A549 (cell line): Measurements from ENCODE around the gene SDC4. TPM values are rescaled to one million over a fixed set of nuclear protein-coding genes. Genes with fewer than 3 reads are reported as not detected.

Experiments used
- ATAC-seq, 2 experiments: fragments of 200-7000 bp in 1 of 2; fragments of >200 bp in 1 of 2; cut with Nextera tagmentation in 1 of 2; cut with Tn5 transposase in 1 of 2; 3 replicates each; pipeline versions ENCODE4 v1.8.0 to v1.9.1; 2018 to 2020; ENCODE audit warnings: mild to moderate bottlenecking in 1 of 2, moderate library complexity in 1 of 2
- CTCF ChIA-PET: fragments of 300-600 bp; sonication (Branson Sonifier 250); formaldehyde crosslinking; extraction: SDS; loops from one replicate; lab custom pipeline; 2021; ENCODE audit warnings: antibody characterized with exemption, inconsistent platforms; lab: Yijun Ruan, JAX
- POLR2A ChIA-PET: fragments of 350-600 bp; formaldehyde crosslinking; extraction: SDS; loops from one replicate; lab custom pipeline; 2021; ENCODE audit warnings: antibody characterized with exemption, inconsistent platforms; lab: Yijun Ruan, JAX
- DNase-seq, 2 experiments: peaks; one replicate each; pipeline versions ENCODE4 v3.0.0 to v3.0.0-alpha.2; 2011 to 2016; ENCODE audit warnings: low read depth in 1 of 2, low spot score in 1 of 2
- FAIRE-seq: peaks from 2 replicates; lab custom pipeline; 2011; peaks lifted over from hg19 to GRCh38; lab: Jason Lieb, UNC
- H3K27ac ChIP-seq, 2 experiments: fragments of >200 bp; sonication (Bioruptor Twin); formaldehyde crosslinking; 3 replicates each; pipeline ENCODE4 v1.5.1; 2016 to 2017
- H3K4me1 ChIP-seq: fragments of >200 bp; sonication (Bioruptor Twin); formaldehyde crosslinking; 3 replicates; pipeline ENCODE4 v1.6.1; 2016
- H3K4me2 ChIP-seq: fragments of >200 bp; sonication (Bioruptor Twin); formaldehyde crosslinking; 3 replicates; pipeline ENCODE4 v1.6.1; 2016
- H3K4me3 ChIP-seq: fragments of >200 bp; sonication (Bioruptor Twin); formaldehyde crosslinking; 3 replicates; pipeline ENCODE4 v1.5.1; 2016
- H3K9me3 ChIP-seq: fragments of >200 bp; sonication (Bioruptor Twin); formaldehyde crosslinking; 3 replicates; pipeline ENCODE4 v1.6.1; 2016
- BHLHE40 ChIP-seq: IDR thresholded peaks from 2 replicates; pipeline ENCODE4 v1.6.1; 2012; ENCODE audit warnings: low read depth, low read length, inconsistent platforms
- CHD2 ChIP-seq: fragments of 150-350 bp; IDR thresholded peaks from 2 replicates; pipeline ENCODE4 v1.6.1; 2014; ENCODE audit warnings: low read length; ENCODE audit not compliant: partially characterized antibody
- E2F6 ChIP-seq: IDR thresholded peaks from 2 replicates; pipeline ENCODE4 v1.6.1; 2012; ENCODE audit warnings: low read depth, borderline replicate concordance
- EHF ChIP-seq: fragments of 250-450 bp; sonication (Bioruptor Pico); IDR thresholded peaks from 2 replicates; pipeline ENCODE4 v1.5.0; 2020; ENCODE audit warnings: mild to moderate bottlenecking
- FOSB ChIP-seq: fragments of 250-450 bp; sonication (Bioruptor Pico); IDR thresholded peaks from 2 replicates; pipeline ENCODE4 v1.5.0; 2020; ENCODE audit warnings: mild to moderate bottlenecking, moderate library complexity
- FOSL2 ChIP-seq, 2 experiments: fragments of 450-650 bp in 1 of 2; fragments of >200 bp in 1 of 2; sonication (Bioruptor Twin) in 1 of 2; formaldehyde crosslinking; IDR thresholded peaks; 2 replicates each; pipeline versions ENCODE4 v1.5.0 to v1.6.1; 2016 to 2020; ENCODE audit warnings: mild to moderate bottlenecking in 1 of 2, moderate library complexity in 1 of 2
- HDAC2 ChIP-seq: fragments of 200-600 bp; sonication (generic); IDR thresholded peaks from 2 replicates; pipeline ENCODE4 v1.6.1; 2016
- HMGXB4 ChIP-seq: fragments of 250-450 bp; sonication (Bioruptor Pico); IDR thresholded peaks from 2 replicates; pipeline ENCODE4 v1.5.0; 2021; ENCODE audit warnings: mild to moderate bottlenecking, moderate library complexity, borderline replicate concordance
- HOXA7 ChIP-seq: fragments of 250-450 bp; sonication (Bioruptor Pico); IDR thresholded peaks from 2 replicates; pipeline ENCODE4 v1.5.0; 2020; ENCODE audit warnings: mild to moderate bottlenecking, moderate library complexity
- HOXB5 ChIP-seq: fragments of 250-450 bp; sonication (Bioruptor Pico); IDR thresholded peaks from 2 replicates; pipeline ENCODE4 v1.5.0; 2020; ENCODE audit warnings: mild to moderate bottlenecking, moderate library complexity
- JUN ChIP-seq, 2 experiments: fragments of >200 bp; sonication (Bioruptor Twin); formaldehyde crosslinking; IDR thresholded peaks; 2 replicates in 1 of 2; 3 replicates in 1 of 2; pipeline ENCODE4 v1.6.1; 2016 to 2017
- KDM5A ChIP-seq: fragments of 200-600 bp; sonication (generic); IDR thresholded peaks from 2 replicates; pipeline ENCODE4 v1.6.1; 2016; ENCODE audit warnings: antibody characterized with exemption, mild to moderate bottlenecking
- MAZ ChIP-seq: fragments of 150-350 bp; IDR thresholded peaks from 2 replicates; pipeline ENCODE4 v1.6.1; 2014; ENCODE audit warnings: antibody characterized with exemption, low read depth, low read length, borderline replicate concordance
- MYC ChIP-seq: IDR thresholded peaks from 2 replicates; pipeline ENCODE4 v1.6.1; 2012; ENCODE audit warnings: mild to moderate bottlenecking, inconsistent platforms, low read length, improper control_type of control experiment, borderline replicate concordance
- NFE2L2 ChIP-seq: fragments of 150-350 bp; conservative IDR thresholded peaks from 2 replicates; pipeline ENCODE4 v1.6.1; 2014; ENCODE audit warnings: low read length
- NR3C1 ChIP-seq: fragments of >200 bp; sonication (Bioruptor Twin); formaldehyde crosslinking; IDR thresholded peaks from 3 replicates; pipeline ENCODE4 v1.6.1; 2017
- PHF8 ChIP-seq: fragments of 200-600 bp; sonication (generic); IDR thresholded peaks from 2 replicates; pipeline ENCODE4 v1.6.1; 2016; ENCODE audit warnings: low read depth, mild to moderate bottlenecking, antibody characterized with exemption, moderate library complexity, borderline replicate concordance
- POLR2A ChIP-seq: IDR thresholded peaks from 2 replicates; pipeline ENCODE4 v1.6.1; 2012; ENCODE audit warnings: mild to moderate bottlenecking, low read length
- RCOR1 ChIP-seq: fragments of 150-350 bp; IDR thresholded peaks from 2 replicates; pipeline ENCODE4 v1.6.1; 2014; ENCODE audit warnings: antibody characterized with exemption, low read length, low read depth
- RFX5 ChIP-seq: fragments of 450-650 bp; IDR thresholded peaks from 2 replicates; pipeline ENCODE4 v1.7.1; 2014; ENCODE audit warnings: antibody characterized with exemption, mild to moderate bottlenecking, moderate library complexity
- RNF2 ChIP-seq: fragments of 200-600 bp; sonication (generic); IDR thresholded peaks from 2 replicates; pipeline ENCODE4 v1.6.1; 2016; ENCODE audit warnings: low read depth, mild to moderate bottlenecking, antibody characterized with exemption, moderate library complexity, borderline replicate concordance
- TP53 ChIP-seq: fragments of 250-450 bp; sonication (Bioruptor Pico); IDR thresholded peaks from 2 replicates; pipeline ENCODE4 v1.5.0; 2021; ENCODE audit warnings: mild to moderate bottlenecking, moderate library complexity
- ZFP36 ChIP-seq: fragments of 450-650 bp; IDR thresholded peaks from 2 replicates; pipeline ENCODE4 v1.6.1; 2014; ENCODE audit warnings: borderline replicate concordance; ENCODE audit not compliant: partially characterized antibody
- ZSCAN20 ChIP-seq: fragments of 250-450 bp; sonication (Bioruptor Pico); IDR thresholded peaks from 2 replicates; pipeline ENCODE4 v1.8.0; 2022; ENCODE audit warnings: mild to moderate bottlenecking, moderate library complexity
- WGBS: methylation state at CpG from one replicate; pipeline ENCODE4 v1.1.6; 2017; ENCODE audit errors: missing lambda C conversion rate; 5-methylcytosine and 5-hydroxymethylcytosine counted together
- polyA plus RNA-seq, 4 experiments: library from polyadenylated mRNA; depleted of rRNA in 3 of 4; stranded (reverse); fragments of >200 nt; fragmentation: RNase III in 1 of 4; extraction: RNeasy Plus Mini Kit Qiagen cat#74134 plus additional on column Dnase treatment in 1 of 4; gene quantifications; 2 replicates in 3 of 4; 3 replicates in 1 of 4; pipeline ENCODE4 v1.2.3, GENCODE V29; 2011 to 2017
- TF ChIP-seq, protein P1 (sequence below): fragments of >200 bp; sonication (Bioruptor Twin); formaldehyde crosslinking; IDR thresholded peaks from 3 replicates; pipeline ENCODE4 v1.6.1; 2016
- TF ChIP-seq, protein P2 (sequence below): fragments of 200-600 bp; sonication (generic); IDR thresholded peaks from 2 replicates; pipeline ENCODE4 v1.6.1; 2016; ENCODE audit warnings: antibody characterized with exemption, mild to moderate bottlenecking, moderate library complexity
- TF ChIP-seq, protein P3 (sequence below): fragments of 450-650 bp; IDR thresholded peaks from 2 replicates; pipeline ENCODE4 v1.6.1; 2014; ENCODE audit warnings: antibody characterized with exemption

SDC4 gene
- polyA plus RNA-seq, 2 of the 4 experiments (the other 2 are of a cell fraction) = 27.4 to 35.6 TPM

DNA sequence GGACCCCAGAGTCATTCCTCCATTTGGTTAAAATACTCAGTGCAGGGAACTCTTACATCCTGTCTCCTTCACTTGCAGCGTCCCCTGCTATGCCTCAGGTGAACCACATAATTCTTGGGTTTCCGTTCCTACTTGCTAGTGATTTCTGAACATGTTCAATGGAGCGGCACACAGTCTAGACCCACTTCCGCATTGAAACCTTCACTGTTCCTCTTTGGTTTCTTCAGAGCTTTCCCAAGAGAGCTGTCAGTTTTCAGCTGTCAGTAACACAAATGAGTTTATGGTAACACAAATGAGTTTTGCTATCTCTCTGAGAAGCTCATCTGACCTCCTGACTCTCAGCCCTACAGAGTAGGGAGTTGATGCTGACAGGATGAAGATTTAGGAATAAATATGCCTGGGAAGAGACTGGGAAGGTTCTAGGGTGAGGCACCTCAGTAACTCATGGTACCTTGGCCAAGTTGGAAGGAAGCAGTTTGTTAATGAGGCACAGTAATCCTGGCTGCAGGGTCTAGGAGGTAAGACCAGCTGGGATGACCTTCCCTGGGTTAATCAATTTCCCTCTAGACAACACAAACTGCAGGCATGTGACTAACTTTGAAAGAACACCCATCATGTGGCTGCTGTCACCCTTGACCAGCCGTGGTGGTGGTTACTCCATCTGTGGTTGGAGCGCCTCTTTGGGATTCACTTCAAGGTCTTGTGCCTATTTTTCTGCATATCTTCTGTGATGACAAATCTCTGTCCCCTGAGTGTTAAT, 20.2 kb upstream of the SDC4 start:
- TF ChIP-seq HMGXB4 (CRISPR knock-in tag) (no peak), FOSB (CRISPR knock-in tag) (no peak), POLR2A (no peak), EHF (CRISPR knock-in tag) (no peak), HOXB5 (no peak), BHLHE40 (no peak), ZFP36 (no peak), CHD2 (no peak), NFE2L2 (no peak), RFX5 (no peak), HOXA7 (CRISPR knock-in tag) (no peak), RCOR1 (no peak), E2F6 (no peak), KDM5A (no peak), MAZ (no peak), RNF2 (no peak)
- DNase-seq = no peak
- Histone ChIP-seq H3K4me1 (peaks cover 4% of the 10 kb centered on the region; the same call in 1 of the 3 replicates), H3K4me3 (no peak overlapping the region), H3K27ac (no peak overlapping the region), H3K9me3 (no peaks in the 10 kb centered on the region), H3K4me2 (no peak overlapping the region)
- ChIA-PET POLR2A (no interaction called here), CTCF (interaction anchor here (0.9 to 12.1 kb wide), 9 partner anchors 10 to 403 kb away, joined by 3 to 240 read pairs (median 7); partner anchors contain the start of gene TP53TG5)
- ATAC-seq = no peak
- no peak for FAIRE-seq
- WGBS = 89% methylated on average over 6 of the region's 6 CpGs

DNA sequence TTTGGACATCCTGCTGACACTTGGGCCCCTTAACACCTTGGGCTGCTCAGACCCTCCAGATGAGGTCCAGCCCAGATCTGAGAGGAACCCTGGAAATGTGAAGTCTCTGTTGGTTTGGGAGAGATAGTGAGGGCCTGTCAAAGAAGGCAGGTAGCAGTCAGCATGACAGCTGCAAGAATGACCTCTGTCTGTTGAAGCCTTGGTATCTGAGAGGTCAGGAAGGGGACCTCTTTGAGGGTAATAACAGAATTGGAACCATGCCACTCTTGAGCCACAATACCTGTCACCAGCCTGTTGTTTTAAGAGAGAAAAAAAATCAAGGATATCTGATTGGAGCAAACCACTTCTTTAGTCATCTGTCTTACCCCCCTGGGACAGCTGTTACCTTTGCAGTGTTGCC, 18.9 kb upstream of the SDC4 start:
- H3K9me3 ChIP-seq = no peaks in the 10 kb centered on the region
- ChIA-PET POLR2A (no interaction called here), CTCF (interaction anchor here (1.1 to 12.1 kb wide), 6 partner anchors 12 to 404 kb away, joined by 3 to 240 read pairs (median 16); no protein-coding TSS in a partner anchor)
- H3K4me2 ChIP-seq = no peak overlapping the region
- TF ChIP-seq JUN (IDR thresholded peaks at IDR 0.05) = no peak
- TF ChIP-seq PHF8 = no peak
- no peak for TF ChIP-seq RFX5
- no peak for TF ChIP-seq ZSCAN20 (CRISPR knock-in tag)
- TF ChIP-seq, protein P1, sequence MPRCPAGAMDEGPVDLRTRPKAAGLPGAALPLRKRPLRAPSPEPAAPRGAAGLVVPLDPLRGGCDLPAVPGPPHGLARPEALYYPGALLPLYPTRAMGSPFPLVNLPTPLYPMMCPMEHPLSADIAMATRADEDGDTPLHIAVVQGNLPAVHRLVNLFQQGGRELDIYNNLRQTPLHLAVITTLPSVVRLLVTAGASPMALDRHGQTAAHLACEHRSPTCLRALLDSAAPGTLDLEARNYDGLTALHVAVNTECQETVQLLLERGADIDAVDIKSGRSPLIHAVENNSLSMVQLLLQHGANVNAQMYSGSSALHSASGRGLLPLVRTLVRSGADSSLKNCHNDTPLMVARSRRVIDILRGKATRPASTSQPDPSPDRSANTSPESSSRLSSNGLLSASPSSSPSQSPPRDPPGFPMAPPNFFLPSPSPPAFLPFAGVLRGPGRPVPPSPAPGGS = no peak
- TF ChIP-seq, protein P2, sequence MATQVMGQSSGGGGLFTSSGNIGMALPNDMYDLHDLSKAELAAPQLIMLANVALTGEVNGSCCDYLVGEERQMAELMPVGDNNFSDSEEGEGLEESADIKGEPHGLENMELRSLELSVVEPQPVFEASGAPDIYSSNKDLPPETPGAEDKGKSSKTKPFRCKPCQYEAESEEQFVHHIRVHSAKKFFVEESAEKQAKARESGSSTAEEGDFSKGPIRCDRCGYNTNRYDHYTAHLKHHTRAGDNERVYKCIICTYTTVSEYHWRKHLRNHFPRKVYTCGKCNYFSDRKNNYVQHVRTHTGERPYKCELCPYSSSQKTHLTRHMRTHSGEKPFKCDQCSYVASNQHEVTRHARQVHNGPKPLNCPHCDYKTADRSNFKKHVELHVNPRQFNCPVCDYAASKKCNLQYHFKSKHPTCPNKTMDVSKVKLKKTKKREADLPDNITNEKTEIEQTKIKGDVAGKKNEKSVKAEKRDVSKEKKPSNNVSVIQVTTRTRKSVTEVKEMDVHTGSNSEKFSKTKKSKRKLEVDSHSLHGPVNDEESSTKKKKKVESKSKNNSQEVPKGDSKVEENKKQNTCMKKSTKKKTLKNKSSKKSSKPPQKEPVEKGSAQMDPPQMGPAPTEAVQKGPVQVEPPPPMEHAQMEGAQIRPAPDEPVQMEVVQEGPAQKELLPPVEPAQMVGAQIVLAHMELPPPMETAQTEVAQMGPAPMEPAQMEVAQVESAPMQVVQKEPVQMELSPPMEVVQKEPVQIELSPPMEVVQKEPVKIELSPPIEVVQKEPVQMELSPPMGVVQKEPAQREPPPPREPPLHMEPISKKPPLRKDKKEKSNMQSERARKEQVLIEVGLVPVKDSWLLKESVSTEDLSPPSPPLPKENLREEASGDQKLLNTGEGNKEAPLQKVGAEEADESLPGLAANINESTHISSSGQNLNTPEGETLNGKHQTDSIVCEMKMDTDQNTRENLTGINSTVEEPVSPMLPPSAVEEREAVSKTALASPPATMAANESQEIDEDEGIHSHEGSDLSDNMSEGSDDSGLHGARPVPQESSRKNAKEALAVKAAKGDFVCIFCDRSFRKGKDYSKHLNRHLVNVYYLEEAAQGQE = no peak
- no peak for TF ChIP-seq RCOR1
- TF ChIP-seq RNF2 = no peak
- no peak for TF ChIP-seq HOXA7 (CRISPR knock-in tag)
- TF ChIP-seq NR3C1 = no peak
- TF ChIP-seq MAZ = no peak
- TF ChIP-seq NFE2L2 = no peak
- no peak for TF ChIP-seq FOSL2 (IDR thresholded peaks at IDR 0.05)
- TF ChIP-seq FOSL2 (CRISPR knock-in tag; IDR thresholded peaks at IDR 0.05) = no peak
- no peak for TF ChIP-seq HDAC2
- no peak for TF ChIP-seq MYC
- no peak for TF ChIP-seq TP53
- TF ChIP-seq, protein P3, sequence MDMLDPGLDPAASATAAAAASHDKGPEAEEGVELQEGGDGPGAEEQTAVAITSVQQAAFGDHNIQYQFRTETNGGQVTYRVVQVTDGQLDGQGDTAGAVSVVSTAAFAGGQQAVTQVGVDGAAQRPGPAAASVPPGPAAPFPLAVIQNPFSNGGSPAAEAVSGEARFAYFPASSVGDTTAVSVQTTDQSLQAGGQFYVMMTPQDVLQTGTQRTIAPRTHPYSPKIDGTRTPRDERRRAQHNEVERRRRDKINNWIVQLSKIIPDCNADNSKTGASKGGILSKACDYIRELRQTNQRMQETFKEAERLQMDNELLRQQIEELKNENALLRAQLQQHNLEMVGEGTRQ = no peak
- H3K4me3 ChIP-seq = no peak overlapping the region
- no peak for FAIRE-seq
- H3K27ac ChIP-seq = no peak overlapping the region
- H3K4me1 ChIP-seq = peaks cover 4% of the 10 kb centered on the region; the same call in 1 of the 3 replicates
- no peak for ATAC-seq
- no peak for DNase-seq
